GM18951 (cell line): ENCODE results near the gene ORAI2.

Experiments used
- POLR2A ChIP-seq: IDR thresholded peaks from 4 replicates; pipeline ENCODE4 v1.6.1; 2011; ENCODE audit warnings: mild to moderate bottlenecking; ENCODE audit not compliant: insufficient read length, insufficient read depth; ENCODE audit errors: extremely low read depth
- in situ Hi-C: fragments of 300-500 bp; cut with MboI; formaldehyde crosslinking; loops from one replicate; pipeline ENCODE4 v1.12.0; 2022; ENCODE audit warnings: low sequenced_read_pairs, mixed read lengths, inconsistent platforms; ENCODE audit not compliant: unreplicated experiment

ORAI2 gene

DNA sequence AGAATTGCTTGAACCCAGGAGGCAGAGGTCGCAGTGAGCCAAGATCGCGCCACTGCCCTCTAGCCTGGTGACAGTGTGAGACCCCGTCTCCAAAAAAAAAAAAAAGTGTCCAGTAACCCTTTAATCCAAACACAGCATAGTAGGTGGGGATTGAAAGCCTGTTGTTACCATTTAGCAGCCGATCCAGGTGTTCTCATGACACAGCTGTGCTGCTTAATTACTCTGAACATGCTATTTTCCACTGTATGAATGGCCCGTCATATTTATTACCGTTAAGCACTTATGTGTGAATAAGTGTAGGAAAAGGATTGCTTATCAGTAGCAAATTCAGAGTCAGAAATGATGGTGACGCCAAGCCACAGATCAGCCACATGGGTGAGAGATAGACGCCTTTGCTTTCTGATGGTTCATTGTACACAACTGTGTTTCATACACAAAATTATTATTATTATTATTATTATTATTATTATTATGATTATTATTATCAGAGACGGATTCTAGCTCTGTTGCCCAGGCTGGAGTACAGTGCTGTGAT lies 11.6 kb upstream of the ORAI2 start:
- in situ Hi-C loops, result no loop called here
- no peak for TF ChIP-seq POLR2A

GRCh38 chr7:102424129-102424551 lies 9.2 kb upstream of the ORAI2 start:
- no peak for TF ChIP-seq POLR2A
- in situ Hi-C loops, result no loop called here

GRCh38 chr7:102424787-102425218 lies 8.6 kb upstream of the ORAI2 start:
- TF ChIP-seq POLR2A, result peak; percentile 51
- in situ Hi-C loops, result no loop called here

DNA sequence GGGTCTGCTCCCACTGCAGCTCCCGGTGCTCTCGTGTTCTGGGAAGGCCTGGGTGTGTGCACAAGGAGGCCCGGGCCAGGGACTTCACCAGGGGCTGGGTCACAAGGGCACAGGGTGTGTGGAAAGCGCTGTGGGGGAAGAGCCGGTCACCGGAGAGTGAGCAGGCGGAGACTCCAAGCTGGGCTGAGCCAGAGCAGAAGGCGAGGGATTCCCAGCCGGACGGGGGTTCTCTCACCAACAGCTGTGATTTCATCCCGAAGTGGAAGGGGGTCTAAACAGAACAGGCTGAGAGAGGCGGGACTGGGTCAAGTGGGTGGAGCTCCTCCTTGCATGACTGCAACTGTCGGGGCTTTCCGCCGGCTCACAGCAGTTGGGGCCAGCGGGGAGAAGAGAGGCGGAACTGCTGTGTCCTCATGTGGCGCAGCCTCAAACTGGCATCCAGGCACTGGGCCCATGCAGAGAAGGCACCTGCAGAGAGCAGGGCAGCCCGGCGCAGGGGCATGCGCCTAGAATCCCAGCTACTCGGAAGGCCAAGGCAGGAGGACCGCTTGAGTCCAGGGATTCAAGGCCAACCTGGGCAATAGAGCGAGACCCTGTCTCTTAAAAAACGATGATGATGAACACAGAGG lies 7.6 kb upstream of the ORAI2 start:
- in situ Hi-C loops, result no loop called here
- TF ChIP-seq POLR2A, result peak; percentile 87

DNA sequence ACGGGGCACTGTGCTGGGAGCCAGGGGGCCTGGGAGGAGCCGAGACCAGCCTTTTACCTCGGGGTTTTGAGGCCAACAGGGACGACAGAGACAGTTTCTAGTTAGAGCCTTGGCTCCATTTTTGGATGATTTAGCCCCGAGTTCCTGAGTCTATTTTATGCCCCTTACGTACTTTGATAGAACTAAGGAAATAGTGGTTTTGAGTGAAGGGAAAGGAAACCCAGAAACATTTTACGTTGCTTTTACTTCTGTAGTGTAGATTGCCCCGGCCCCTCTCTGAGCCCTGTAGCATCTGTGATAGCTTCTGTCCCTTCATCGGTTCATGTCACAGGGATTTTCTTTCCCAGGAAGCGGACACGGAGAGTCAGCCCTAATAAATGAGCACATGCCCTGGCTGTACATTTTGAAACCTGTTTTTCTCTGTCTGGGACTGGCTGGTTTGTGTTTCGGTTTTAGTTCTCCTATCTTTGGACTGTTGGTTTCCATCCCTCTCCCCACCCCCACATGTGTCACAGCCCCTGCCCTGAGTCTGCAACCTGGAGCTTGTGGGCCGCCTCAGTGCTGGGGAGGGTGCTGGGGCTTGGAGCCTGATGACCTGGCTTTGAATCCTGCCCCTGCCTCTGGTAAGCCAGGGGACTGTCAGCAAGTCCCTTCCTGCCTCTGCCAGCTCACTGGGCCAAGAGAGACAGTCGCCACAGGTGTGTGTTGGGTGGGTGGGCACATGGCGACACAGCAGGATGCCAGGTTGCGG lies 6.9 kb upstream of the ORAI2 start:
- TF ChIP-seq POLR2A, result no peak
- in situ Hi-C loops, result no loop called here

- in situ Hi-C loops, result no loop called here
- TF ChIP-seq POLR2A, result no peak
Observed at GRCh38 chr7:102427019-102427405, 6.4 kb upstream of the ORAI2 start.

GRCh38 chr7:102429141-102429899 lies 4.1 kb upstream of the ORAI2 start:
- in situ Hi-C loops, result no loop called here
- no peak for TF ChIP-seq POLR2A

DNA sequence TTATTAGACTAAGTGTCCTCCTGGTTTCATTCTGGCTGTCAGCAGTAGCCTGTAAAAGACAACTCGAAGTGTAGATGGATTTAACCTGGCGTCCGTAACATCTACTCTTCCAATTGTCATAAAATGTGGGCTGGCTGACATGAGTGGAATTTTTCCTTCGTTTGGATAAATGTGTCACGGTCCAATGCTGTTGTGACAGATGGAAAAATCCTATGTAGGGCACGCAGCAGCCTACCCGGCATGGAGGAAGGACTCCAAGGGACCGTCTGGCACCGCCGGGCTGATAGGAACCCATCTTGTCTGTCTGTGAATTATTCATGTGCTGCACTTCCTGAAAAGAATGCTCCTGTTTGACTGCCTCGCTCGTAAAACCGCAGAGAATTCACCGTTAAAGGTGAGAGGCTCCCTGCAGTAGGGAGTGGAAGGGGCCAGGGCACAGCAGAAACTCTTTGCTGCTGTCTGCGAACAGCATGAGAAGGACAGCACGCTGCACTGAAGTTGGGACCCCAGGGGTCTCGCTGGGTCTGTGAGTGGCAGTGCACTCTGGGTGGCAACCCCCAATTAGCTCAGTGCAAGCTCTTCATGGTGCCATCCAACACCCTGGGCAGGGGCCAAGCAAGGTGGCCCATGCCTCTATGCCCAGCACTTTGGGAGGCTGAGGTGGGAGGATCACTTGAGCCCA lies 1.6 kb upstream of the ORAI2 start:
- in situ Hi-C loops, result no loop called here
- TF ChIP-seq POLR2A, result peak; percentile 60

- no peak for TF ChIP-seq POLR2A
- in situ Hi-C loops, result no loop called here
Observed at GRCh38 chr7:102432442-102433218, 745 bp upstream of the ORAI2 start.

DNA sequence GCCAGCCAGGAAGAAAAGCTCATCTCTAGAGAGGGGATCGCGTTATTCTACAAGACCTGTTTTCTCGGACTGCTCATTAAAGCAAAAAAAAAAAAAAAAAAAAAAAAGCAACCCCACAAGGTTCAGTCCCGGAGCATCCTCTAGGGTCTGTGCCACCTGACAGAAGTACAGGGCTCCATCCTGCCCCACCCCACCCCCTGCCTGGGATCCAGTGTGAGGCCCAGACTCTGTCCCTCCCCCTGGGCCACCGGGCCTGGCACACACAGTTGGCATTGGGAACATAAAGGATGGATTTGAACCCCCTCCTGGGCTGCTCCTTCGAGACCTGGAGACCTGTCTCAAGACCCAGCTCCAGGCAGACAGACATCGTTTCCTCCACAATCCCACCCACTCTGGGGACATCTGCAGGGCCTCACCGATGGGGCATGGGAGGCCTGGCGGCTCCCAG lies 688 bp downstream of the ORAI2 start:
- in situ Hi-C loops, result no loop called here
- TF ChIP-seq POLR2A, result no peak

- in situ Hi-C loops, result no loop called here
- TF ChIP-seq POLR2A, result no peak
Observed at GRCh38 chr7:102436118-102436517, 2.7 kb downstream of the ORAI2 start.
